Activated naive CD4-positive, alpha-beta T cell treated with anti-CD3 and anti-CD28 coated beads, Interleukin-2, amount 50 U/mL, for 24 hours (primary cell): ENCODE data around the gene ZNF385A.
"Not testable (repeated sequence)": the region's sequence is repeated elsewhere in the genome, so short reads cannot be mapped to it uniquely, and the experiment has no call there.

ENCODE experiments used
- H3K27ac Mint-ChIP-seq: one replicate; pipeline ENCODE4 v1.8.0; 2021; ENCODE audit warnings: mild to moderate bottlenecking, mixed read lengths
- H3K27me3 Mint-ChIP-seq: one replicate; pipeline ENCODE4 v1.8.0; 2021; ENCODE audit warnings: mixed read lengths
- H3K36me3 Mint-ChIP-seq: one replicate; pipeline ENCODE4 v1.8.0; 2021; ENCODE audit warnings: mixed read lengths
- H3K4me1 Mint-ChIP-seq: one replicate; pipeline ENCODE4 v1.8.0; 2021; ENCODE audit warnings: mixed read lengths
- H3K4me3 Mint-ChIP-seq: one replicate; pipeline ENCODE4 v1.8.0; 2021; ENCODE audit warnings: mild to moderate bottlenecking, mixed read lengths
- H3K9me3 Mint-ChIP-seq: one replicate; pipeline ENCODE4 v1.8.0; 2021; ENCODE audit warnings: mixed read lengths

Gene ZNF385A

DNA sequence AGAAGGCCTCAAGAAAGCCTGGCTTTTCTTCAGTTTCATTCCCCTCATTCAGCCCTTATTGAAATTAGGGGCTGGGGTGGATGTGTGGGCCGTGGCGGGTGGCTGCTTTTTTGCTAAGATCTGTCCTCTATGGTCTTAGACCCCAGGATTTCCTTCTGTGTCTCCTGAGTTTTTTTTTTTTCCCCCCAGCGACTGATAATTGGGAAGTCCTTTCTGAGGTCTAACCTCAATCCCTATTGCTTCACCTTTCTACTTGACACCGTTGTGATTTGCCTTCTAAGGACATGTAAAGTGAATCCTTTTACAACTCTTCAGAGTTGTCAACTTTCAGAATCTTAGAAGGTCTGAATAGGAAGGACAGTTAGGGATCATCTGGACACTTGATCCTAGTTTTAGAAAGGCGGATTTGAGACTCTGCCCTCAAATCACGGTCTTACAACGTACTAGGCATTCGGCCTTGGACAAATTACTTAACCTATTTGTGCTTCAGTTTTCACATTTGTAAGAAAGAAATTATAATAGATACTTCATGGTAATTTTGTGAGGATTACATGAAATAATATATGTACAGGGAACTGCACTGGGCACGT is 24.7 kb downstream of the ZNF385A start:
- H3K27ac Mint-ChIP-seq: no peak overlapping the region
- H3K36me3 Mint-ChIP-seq: no peaks in the 10 kb centered on the region

DNA sequence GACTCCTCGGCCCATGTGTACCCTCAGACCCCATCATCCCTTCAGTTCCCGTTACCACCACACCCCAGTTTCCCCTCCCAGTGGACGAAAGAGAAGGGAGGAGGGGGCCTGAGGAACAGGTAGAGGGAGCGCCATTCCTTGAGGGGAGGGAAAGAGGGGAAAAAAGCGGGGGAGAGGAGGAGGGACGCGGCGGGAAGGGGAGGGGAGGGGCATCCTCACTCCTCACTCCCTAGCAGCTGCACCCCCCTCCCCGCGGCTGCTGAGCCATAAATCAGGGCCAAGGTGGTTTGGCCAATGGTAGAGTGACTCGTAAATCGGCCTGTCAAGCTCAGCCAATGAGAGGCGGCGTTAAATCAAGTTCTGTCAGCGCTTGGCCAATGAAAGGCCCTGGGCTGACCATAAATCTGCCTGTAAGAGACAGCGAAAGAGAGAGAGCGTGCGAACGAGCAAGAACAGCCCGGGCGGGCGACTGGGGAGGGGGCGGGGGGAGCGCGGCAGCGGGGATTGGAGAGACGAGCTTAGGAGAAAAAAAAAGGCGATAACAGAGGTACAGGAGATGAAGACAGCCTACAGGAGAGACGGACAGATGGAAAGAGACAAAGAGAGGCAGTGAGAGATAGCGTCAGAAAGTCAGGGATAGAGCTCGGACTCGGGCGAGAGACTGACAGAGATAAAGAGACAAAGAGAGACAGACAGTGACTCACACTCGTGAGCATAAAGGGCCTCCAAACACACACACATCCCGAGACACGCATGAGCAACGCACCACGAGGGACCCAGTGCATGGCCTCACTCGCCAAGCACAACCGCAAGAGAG is 25.4 kb downstream of the ZNF385A start:
- H3K36me3 Mint-ChIP-seq: no peaks in the 10 kb centered on the region
- no peak overlapping the region for H3K27ac Mint-ChIP-seq
- H3K27me3 Mint-ChIP-seq: no peaks in the 10 kb centered on the region
- H3K4me3 Mint-ChIP-seq: no peak overlapping the region
- H3K4me1 Mint-ChIP-seq: peaks cover 11% of the 10 kb centered on the region
- no peaks in the 10 kb centered on the region for H3K9me3 Mint-ChIP-seq

More for the DNA sequence above, 24.7 kb downstream of the ZNF385A start:
- no peaks in the 10 kb centered on the region for H3K27me3 Mint-ChIP-seq
- no peaks in the 10 kb centered on the region for H3K9me3 Mint-ChIP-seq
- H3K4me1 Mint-ChIP-seq: peaks cover 18% of the 10 kb centered on the region
- no peak overlapping the region for H3K4me3 Mint-ChIP-seq

DNA sequence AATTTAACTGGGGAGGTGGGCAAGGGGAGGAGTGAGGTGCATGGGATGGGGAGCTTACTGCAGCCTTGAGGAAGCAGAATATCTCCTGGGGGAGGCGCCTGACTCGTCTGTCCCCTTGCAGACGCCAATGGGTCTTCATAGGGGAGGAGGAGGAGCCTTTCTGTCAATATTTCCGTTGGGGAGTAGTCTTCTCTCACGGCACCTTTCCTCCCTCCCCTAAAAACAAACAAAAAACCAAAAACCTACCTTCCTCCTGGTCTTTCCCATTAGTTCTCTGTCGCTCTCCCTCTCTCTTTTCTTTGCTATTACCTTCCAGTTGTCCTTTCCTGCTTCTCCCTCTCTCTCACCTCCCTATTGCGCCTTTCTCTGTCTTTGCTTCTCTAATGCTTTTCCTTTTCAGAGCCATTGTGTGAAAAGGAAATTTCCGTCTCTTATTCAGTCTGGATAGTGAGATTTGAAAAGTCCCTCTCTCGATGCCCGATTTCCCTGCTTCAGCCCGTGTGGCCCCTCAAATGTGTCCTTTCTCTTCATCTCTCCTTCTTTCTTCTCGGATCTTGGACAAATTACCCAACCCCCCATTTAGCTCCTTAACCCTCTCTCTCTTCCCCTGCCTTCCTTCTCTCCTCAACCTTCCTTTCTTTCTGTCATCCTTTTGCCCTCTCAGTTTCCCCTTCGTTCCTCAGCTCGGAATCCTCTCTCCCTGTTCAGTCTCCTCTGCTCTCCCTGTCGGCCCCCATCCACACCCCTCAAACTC is 26.2 kb downstream of the ZNF385A start:
- H3K36me3 Mint-ChIP-seq: no peaks in the 10 kb centered on the region
- H3K9me3 Mint-ChIP-seq: no peaks in the 10 kb centered on the region
- H3K27me3 Mint-ChIP-seq: no peaks in the 10 kb centered on the region
- H3K4me3 Mint-ChIP-seq: no peak overlapping the region
- H3K4me1 Mint-ChIP-seq: peaks cover 7% of the 10 kb centered on the region
- no peak overlapping the region for H3K27ac Mint-ChIP-seq

DNA sequence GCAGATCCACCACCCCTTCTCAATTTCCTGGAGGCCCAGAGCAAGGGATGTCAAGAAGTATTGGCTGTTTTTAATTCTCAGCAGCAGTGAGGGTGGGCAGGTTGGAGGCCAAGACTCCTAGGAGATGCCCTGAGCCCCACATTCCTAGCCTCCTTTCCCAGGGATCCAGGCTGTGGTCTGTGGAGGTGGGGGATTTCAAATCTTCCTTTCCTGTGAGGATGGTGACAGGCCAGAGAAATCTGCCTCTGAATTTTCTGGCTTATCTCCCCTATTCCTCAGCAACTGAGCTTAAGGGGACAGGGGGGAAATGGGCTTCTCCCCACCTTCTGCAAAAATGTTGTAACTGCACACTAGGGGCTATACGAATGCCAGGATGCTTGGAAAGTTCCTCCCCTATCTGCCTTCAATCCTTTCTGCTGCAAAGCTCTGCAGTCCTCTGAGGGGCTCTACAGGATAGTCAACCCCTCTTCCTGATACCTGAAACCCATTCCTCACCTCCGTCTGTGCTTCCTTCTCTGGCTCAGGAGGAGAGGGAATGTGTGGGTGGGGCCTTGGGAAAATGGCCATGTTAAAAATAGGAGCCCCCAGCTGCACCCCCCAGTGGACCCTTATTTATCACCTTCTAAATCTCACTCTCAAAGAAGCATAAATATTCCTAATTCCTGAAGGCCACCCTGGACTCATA is 26.9 kb downstream of the ZNF385A start:
- Mint-ChIP-seq H3K4me1 (peaks cover 10% of the 10 kb centered on the region), H3K36me3 (no peaks in the 10 kb centered on the region), H3K4me3 (no peak overlapping the region), H3K27me3 (no peaks in the 10 kb centered on the region), H3K9me3 (no peaks in the 10 kb centered on the region), H3K27ac (no peak overlapping the region)

DNA sequence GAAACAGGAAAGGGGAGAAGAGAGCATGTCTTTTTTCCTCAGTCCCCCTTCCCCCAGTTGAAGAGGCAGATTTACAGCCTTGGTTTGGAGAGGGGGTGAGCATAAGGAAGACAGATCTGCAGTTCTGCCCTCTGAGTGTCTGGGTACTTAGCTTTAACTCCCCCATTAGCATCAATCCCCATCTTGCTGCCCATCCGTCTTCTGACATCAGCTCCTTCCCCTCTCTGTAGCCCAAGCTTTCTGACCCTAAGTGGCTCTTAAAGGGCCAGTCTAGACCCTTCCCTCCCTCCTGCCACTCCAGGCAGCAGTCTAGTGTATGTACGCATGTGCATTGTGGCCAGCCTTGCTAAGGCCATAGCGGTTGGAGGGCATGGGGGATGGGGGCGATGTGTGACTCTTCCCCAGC is 27.6 kb downstream of the ZNF385A start:
- Mint-ChIP-seq H3K9me3 (no peaks in the 10 kb centered on the region), H3K27me3 (no peaks in the 10 kb centered on the region), H3K36me3 (no peaks in the 10 kb centered on the region), H3K27ac (peak overlapping the region; percentile 52), H3K4me3 (no peak overlapping the region), H3K4me1 (peaks cover 17% of the 10 kb centered on the region)

DNA sequence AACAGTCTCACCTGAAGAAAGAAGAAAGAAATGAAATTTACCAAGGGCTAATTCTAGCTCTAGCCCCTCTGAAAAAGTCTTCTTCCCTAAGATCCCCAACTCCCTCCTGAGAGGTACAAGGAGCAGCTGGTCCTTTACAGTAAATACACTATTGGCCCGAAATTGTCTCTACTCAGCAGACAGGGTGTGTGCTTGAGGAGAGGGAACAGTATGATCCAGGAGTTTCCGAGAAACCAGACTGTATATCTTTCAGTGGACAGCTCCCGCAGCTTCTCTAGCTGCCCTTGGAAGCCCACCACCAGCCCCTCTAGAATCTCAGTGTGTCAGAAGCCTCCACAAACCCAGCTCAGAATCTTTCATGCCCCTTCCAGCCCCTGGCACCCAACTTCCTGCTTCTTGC is 28.3 kb downstream of the ZNF385A start:
- Mint-ChIP-seq H3K9me3 (no peaks in the 10 kb centered on the region), H3K27me3 (no peaks in the 10 kb centered on the region), H3K36me3 (no peaks in the 10 kb centered on the region), H3K4me3 (no peak overlapping the region), H3K4me1 (peaks cover 24% of the 10 kb centered on the region), H3K27ac (peak overlapping the region; percentile 52)

DNA sequence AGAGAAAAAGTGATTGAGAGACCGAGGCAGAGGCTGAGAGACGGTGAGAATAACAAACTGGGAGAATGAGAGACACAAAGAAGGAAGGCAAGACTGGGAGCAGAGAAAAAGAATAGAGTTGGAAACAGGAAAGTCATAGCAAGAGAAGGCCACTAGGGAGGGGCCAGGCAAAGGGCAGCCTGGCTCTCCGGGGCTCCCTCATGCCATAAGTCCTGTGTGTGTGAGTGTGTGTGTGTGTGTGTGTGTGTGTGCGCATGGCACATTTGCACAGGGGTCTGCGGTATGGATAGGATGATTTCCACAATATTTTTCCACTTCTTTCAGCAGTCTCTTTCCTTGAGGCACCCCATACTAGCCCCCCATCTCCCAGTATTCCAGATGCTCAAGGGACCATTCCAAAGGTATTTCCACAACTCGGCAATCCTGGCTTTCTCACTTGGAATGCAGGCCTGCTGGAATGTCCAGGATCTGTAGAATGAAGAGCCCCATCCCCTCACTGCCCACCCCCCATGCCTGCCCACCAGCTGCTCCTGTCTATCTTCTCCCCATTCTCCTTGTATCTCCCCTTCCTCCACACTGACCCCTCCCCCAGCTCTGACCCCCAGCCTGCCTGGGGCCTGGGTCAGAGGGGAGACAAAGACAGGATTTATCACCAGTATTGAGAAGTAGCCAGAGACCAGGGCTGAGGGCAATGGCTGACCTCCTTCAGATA is 29.3 kb downstream of the ZNF385A start:
- Mint-ChIP-seq H3K4me1 (peaks cover 19% of the 10 kb centered on the region), H3K9me3 (no peaks in the 10 kb centered on the region), H3K27me3 (no peaks in the 10 kb centered on the region), H3K27ac (peak overlapping the region; percentile 5), H3K4me3 (no peak overlapping the region), H3K36me3 (no peaks in the 10 kb centered on the region)

DNA sequence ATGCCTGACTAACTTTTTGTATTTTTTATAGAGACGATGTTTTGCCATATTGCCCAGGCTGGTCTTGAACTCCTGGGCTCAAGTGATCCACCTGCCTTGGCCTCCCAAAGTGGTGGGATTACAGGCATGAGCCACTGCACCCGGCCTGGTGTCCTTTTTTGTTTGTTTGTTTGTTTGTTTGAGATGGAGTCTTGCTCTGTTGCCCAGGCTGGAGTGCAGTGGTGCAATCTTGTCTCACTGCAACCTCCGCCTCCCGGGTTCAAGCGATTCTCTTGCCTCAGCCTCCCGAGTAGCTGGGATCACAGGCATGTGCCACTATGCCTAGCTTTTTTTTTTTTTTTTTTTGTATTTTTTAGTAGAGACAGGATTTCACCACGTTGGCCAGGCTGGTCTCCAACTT is 30.3 kb downstream of the ZNF385A start:
- peaks cover 18% of the 10 kb centered on the region for H3K4me1 Mint-ChIP-seq
- H3K27ac Mint-ChIP-seq, H3K27me3 Mint-ChIP-seq, H3K36me3 Mint-ChIP-seq, H3K4me3 Mint-ChIP-seq, H3K9me3 Mint-ChIP-seq: not testable (repeated sequence)

DNA sequence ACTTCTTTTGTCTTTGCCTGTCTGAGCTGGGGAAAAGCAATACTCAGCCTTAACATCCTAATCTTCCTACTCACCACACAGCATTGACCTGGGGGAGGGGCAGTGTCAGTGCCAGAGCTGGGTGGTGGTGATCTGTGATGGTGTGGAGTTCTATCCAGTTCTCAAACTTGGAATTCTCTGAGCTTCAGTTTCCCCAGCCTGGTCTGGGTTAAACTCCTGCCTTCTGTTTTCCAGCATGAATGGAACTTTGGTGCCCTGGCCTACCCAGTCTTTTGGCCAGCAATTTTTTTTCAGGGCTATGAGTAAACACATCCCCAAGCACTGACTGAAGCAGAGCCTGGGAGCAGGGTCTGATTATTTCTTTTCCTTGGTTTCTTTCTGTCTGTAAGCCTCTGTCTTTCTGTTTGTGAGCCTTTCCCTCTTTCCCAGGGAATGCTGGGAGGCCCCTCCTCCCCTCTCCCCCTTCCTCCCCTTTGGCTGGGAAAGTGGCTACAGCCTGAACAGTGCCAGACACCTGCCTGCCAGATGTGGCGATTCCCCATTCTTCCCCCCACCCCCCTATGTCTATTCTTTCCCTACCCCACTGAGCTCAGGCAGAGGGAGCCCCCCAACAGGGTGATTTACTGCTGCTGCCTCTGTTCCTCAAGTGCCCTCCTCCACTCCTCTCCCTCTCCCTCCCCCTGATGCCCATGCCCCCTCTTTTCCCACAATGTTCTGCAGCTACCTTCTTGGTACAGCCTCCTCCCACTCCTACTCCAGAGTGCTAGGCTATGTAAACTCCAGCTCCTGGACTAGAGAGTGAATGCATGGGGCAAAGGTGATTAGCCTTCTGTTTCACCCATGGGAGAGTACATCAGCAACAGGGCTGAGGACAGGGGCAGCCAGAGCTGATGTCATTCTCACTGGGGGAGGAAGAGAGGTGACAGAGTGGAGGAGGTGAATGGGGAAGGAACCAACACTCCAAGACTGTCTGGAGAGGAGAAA is 31.4 kb downstream of the ZNF385A start:
- peaks cover 18% of the 10 kb centered on the region for H3K4me1 Mint-ChIP-seq
- H3K36me3 Mint-ChIP-seq: no peaks in the 10 kb centered on the region
- H3K27me3 Mint-ChIP-seq: no peaks in the 10 kb centered on the region
- H3K27ac Mint-ChIP-seq: peak overlapping the region; percentile 66
- H3K9me3 Mint-ChIP-seq: no peaks in the 10 kb centered on the region
- no peak overlapping the region for H3K4me3 Mint-ChIP-seq

DNA sequence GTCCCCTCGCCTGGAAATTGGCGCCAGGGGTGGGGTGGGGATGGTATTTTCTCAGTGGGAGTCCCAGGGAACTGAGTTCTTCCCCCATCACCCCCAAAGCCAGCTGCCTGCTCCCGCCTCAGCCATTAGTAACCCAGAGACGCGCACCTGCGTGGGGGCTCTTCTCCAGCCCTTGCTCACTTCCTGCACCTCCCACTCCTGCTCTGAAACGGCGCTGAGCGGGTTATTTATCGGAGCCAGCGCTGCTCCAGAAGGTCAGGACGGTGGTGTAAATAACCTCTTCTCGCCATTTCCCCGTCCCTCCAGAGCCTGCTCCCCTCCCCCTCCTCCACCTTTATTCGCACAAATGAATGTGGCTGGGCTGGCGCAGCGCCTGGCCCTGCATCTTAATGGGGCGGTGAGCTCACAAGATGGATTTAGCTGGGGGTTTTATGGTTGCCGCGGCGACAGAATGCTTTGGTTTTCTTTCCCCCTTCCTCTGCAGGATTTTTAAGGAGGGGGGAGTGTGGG is 32.5 kb downstream of the ZNF385A start:
- H3K4me1 Mint-ChIP-seq: peaks cover 18% of the 10 kb centered on the region
- no peaks in the 10 kb centered on the region for H3K27me3 Mint-ChIP-seq
- H3K4me3 Mint-ChIP-seq: peak overlapping the region; percentile 83
- peak overlapping the region; percentile 74 for H3K27ac Mint-ChIP-seq
- peaks cover 7% of the 10 kb centered on the region for H3K36me3 Mint-ChIP-seq
- H3K9me3 Mint-ChIP-seq: no peaks in the 10 kb centered on the region

DNA sequence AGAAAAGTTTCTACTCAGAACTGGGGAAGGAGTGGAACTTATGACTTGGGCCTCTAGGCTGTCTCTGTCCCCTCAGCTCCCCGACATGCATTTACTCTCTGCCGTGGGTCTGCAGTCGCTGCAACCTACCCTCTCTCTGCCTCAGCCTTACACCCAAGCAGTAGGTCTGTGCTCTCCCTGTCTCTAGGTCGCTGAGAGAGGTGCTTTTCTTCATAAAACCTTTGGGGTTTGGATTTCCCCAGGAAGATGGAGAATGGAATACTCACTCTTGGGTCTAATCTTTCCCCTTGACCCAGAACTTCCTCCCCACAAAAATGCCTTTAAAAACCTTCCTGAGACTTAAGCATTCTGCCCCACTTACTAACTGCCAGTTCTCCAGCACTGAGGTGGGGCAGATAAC is 33.2 kb downstream of the ZNF385A start:
- H3K4me1 Mint-ChIP-seq: peaks cover 18% of the 10 kb centered on the region
- no peaks in the 10 kb centered on the region for H3K27me3 Mint-ChIP-seq
- no peaks in the 10 kb centered on the region for H3K9me3 Mint-ChIP-seq
- H3K27ac Mint-ChIP-seq: peak overlapping the region; percentile 24
- H3K36me3 Mint-ChIP-seq: peaks cover 7% of the 10 kb centered on the region
- no peak overlapping the region for H3K4me3 Mint-ChIP-seq

DNA sequence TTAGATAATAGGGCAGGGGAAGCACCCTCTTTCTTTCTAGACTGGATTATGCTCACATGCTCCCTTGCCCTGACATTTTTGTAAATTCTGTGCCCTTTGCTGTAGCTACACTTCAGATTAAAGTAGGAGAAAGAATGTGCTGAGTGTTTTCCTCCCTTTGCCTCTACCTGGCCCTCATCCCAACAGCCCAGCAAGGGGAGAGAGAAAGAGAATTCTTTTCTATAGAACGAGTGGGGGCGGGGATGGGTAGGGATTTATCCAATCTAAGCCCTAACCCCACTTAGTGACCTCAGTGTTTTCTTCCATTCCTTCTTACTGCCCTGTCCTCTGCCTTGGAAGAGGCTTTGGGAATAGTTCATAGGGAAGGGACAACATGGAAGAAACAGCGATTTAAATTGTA is 33.8 kb downstream of the ZNF385A start:
- peak overlapping the region; percentile 24 for H3K27ac Mint-ChIP-seq
- peaks cover 18% of the 10 kb centered on the region for H3K4me1 Mint-ChIP-seq
- H3K4me3 Mint-ChIP-seq: no peak overlapping the region
- H3K27me3 Mint-ChIP-seq: no peaks in the 10 kb centered on the region
- H3K9me3 Mint-ChIP-seq: no peaks in the 10 kb centered on the region
- peaks cover 7% of the 10 kb centered on the region for H3K36me3 Mint-ChIP-seq

DNA sequence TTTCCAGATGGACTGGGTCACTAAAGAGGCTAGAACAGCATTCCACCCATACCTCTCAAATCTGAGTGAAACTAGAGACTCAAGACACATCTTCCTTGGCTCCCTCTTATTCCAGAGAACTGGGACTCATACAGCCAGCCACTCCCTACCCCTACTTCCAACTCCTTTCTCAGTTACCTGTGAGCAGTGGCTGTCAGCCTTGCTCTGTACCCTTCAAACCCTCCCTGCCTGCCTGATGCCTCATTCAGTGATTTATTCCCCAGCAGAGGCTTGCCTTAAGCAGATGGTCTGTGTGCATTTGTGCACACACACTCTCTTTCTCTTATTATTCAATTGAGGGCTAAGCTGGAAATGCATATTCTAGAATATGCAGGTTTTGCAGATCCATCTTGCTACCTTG is 34.9 kb downstream of the ZNF385A start:
- Mint-ChIP-seq H3K27ac (no peak overlapping the region), H3K36me3 (peaks cover 10% of the 10 kb centered on the region), H3K27me3 (no peaks in the 10 kb centered on the region), H3K4me3 (no peak overlapping the region), H3K9me3 (no peaks in the 10 kb centered on the region), H3K4me1 (peaks cover 18% of the 10 kb centered on the region)

DNA sequence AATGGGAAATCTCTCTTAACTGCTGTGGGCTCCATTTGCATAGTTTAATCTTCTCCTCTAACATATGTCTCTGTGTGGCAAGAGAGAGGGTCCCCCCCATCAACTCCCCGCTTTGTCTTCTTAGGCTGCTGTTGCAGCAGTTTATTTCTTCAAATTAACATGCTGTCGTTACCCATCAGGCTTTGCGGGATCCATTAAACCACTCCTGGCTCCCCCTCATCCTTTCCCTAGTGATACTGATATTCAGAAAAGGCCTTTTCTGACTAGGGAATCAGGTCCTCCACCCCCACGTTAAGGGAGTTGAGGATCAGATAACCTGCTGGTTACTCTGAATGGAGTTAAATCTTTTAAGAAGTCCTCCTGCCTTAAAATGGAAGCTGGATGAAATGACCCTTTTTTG is 35.5 kb downstream of the ZNF385A start:
- Mint-ChIP-seq H3K4me1 (peaks cover 18% of the 10 kb centered on the region), H3K9me3 (no peaks in the 10 kb centered on the region), H3K36me3 (peaks cover 10% of the 10 kb centered on the region), H3K27ac (no peak overlapping the region), H3K27me3 (no peaks in the 10 kb centered on the region), H3K4me3 (no peak overlapping the region)
